Epidermal melanocyte (primary cell): ENCODE measurements around the gene CTNS.
"Not testable (repeated sequence)": the region's sequence is repeated elsewhere in the genome, so short reads cannot be mapped to it uniquely, and the experiment has no call there.

Experiments
- DNase-seq: peaks from one replicate; pipeline ENCODE4 v3.0.0; 2011; ENCODE audit warnings: low spot score; ENCODE audit not compliant: insufficient read length

The CTNS gene

GRCh38 chr17:3681565-3681964 lies 45.0 kb downstream of the CTNS start:
- DNase-seq = no peak

GRCh38 chr17:3682033-3682432 lies 45.5 kb downstream of the CTNS start:
- DNase-seq = no peak

- peak; percentile 73 for DNase-seq
Measured at GRCh38 chr17:3683054-3683511, 46.5 kb downstream of the CTNS start.

- no peak for DNase-seq
Measured at GRCh38 chr17:3685174-3685573, 48.6 kb downstream of the CTNS start.

GRCh38 chr17:3688027-3688553 lies 51.5 kb downstream of the CTNS start:
- peak; percentile 12 for DNase-seq

- DNase-seq = peak; percentile 13
Measured at GRCh38 chr17:3688852-3689261, 52.3 kb downstream of the CTNS start.

GRCh38 chr17:3689262-3690093 lies 52.9 kb downstream of the CTNS start:
- DNase-seq = peak; percentile 4

- DNase-seq = peak; percentile 4
Measured at GRCh38 chr17:3690094-3690715, 53.6 kb downstream of the CTNS start.

GRCh38 chr17:3691617-3692067 lies 55.1 kb downstream of the CTNS start:
- no peak for DNase-seq

GRCh38 chr17:3692346-3692745 lies 55.8 kb downstream of the CTNS start:
- DNase-seq = no peak

- DNase-seq = no peak
Measured at GRCh38 chr17:3693141-3693540, 56.6 kb downstream of the CTNS start.

- DNase-seq = no peak
Measured at GRCh38 chr17:3693829-3694231, 57.3 kb downstream of the CTNS start.

GRCh38 chr17:3695129-3695722 lies 58.7 kb downstream of the CTNS start:
- DNase-seq = no peak

- no peak for DNase-seq
Measured at GRCh38 chr17:3695723-3696411, 59.3 kb downstream of the CTNS start, which contains the start of gene P2RX5. P2RX5 (minus strand) TSS chr17:3696155; CDS start chr17:3696005, 150 bp downstream.

- DNase-seq = no peak
Measured at GRCh38 chr17:3697103-3697476, 60.5 kb downstream of the CTNS start.

- no peak for DNase-seq
Measured at GRCh38 chr17:3698139-3698538, 61.6 kb downstream of the CTNS start.

- DNase-seq = no peak
Measured at GRCh38 chr17:3699951-3700350, 63.4 kb downstream of the CTNS start.

GRCh38 chr17:3702041-3702539 lies 65.5 kb downstream of the CTNS start:
- not testable (repeated sequence) for DNase-seq

GRCh38 chr17:3704931-3705717 lies 68.6 kb downstream of the CTNS start:
- no peak for DNase-seq

GRCh38 chr17:3705718-3705984 lies 69.1 kb downstream of the CTNS start:
- DNase-seq = not testable (repeated sequence)

- no peak for DNase-seq
Measured at GRCh38 chr17:3708366-3708765, 71.8 kb downstream of the CTNS start.
